ENCODE results near the gene RBM43. TPM values are rescaled to one million over a fixed set of nuclear protein-coding genes. Genes with fewer than 3 reads are reported as not detected.

RBM43 gene
- total RNA-seq, 1 donor from 2014 or later = 5.5 TPM

DNA sequence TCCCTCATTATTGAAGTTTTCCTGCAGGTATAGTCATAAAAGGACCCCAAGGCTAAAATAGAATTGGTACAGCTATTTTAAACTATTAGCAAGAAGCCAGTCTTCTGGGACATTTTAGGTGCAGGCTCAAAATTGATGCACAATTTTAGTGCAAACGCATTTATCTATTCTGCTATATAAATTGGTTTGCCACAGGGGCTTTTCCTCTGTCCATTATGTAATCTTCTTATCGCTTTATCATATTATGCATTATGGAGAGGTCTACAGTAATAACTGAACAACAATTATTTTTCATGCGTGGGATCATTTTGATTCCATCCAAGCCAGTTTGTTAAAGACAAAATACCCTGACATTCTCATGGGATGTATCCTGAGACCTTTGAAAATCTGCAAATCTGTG lies 54.6 kb downstream of the RBM43 start:
- no peak overlapping the region for H3K4me3 Mint-ChIP-seq (ENCODE audit: unreplicated experiment)
- no peaks in the 10 kb centered on the region for H3K36me3 Mint-ChIP-seq (ENCODE audit: low read depth, unreplicated experiment)
- no peak for TF ChIP-seq EZH2 (IDR thresholded peaks at IDR 0.05; ENCODE audit: insufficient read depth, low read length)
- TF ChIP-seq, protein P1, sequence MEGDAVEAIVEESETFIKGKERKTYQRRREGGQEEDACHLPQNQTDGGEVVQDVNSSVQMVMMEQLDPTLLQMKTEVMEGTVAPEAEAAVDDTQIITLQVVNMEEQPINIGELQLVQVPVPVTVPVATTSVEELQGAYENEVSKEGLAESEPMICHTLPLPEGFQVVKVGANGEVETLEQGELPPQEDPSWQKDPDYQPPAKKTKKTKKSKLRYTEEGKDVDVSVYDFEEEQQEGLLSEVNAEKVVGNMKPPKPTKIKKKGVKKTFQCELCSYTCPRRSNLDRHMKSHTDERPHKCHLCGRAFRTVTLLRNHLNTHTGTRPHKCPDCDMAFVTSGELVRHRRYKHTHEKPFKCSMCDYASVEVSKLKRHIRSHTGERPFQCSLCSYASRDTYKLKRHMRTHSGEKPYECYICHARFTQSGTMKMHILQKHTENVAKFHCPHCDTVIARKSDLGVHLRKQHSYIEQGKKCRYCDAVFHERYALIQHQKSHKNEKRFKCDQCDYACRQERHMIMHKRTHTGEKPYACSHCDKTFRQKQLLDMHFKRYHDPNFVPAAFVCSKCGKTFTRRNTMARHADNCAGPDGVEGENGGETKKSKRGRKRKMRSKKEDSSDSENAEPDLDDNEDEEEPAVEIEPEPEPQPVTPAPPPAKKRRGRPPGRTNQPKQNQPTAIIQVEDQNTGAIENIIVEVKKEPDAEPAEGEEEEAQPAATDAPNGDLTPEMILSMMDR (IDR thresholded peaks at IDR 0.05; ENCODE audit: insufficient read depth, low read depth, low read length) = no peak
- FAIRE-seq = no peak
- Histone ChIP-seq H3K9ac (ENCODE audit: low read length) (no peak overlapping the region), H3K36me3 (ENCODE audit: insufficient read depth, low read length) (no peaks in the 10 kb centered on the region), H3K4me1 (ENCODE audit: insufficient read depth, low read length) (no peaks in the 10 kb centered on the region), H3K79me2 (ENCODE audit: insufficient read depth, low read length) (no peaks in the 10 kb centered on the region), H2AFZ (ENCODE audit: low read depth, low read length) (no peak overlapping the region), H3K4me2 (ENCODE audit: low read length) (no peak overlapping the region), H3K9me3 (ENCODE audit: insufficient read depth, low read depth, low read length) (no peaks in the 10 kb centered on the region), H3K27me3 (ENCODE audit: insufficient read depth, low read length) (no peaks in the 10 kb centered on the region), H3K27ac (ENCODE audit: low read depth, low read length) (no peak overlapping the region), H3K4me3 (ENCODE audit: insufficient read depth, low read depth, low read length) (no peak overlapping the region), H4K20me1 (ENCODE audit: insufficient read depth, low read length) (no peaks in the 10 kb centered on the region)
- H3K9me3 Mint-ChIP-seq (ENCODE audit: unreplicated experiment) = no peaks in the 10 kb centered on the region
- H3K4me1 Mint-ChIP-seq (ENCODE audit: low read depth, unreplicated experiment) = no peaks in the 10 kb centered on the region
- DNase-seq (ENCODE audit: low read depth) = no peak
- H3K27ac Mint-ChIP-seq (ENCODE audit: unreplicated experiment) = no peak overlapping the region
- H3K27me3 Mint-ChIP-seq (ENCODE audit: low read depth, unreplicated experiment) = no peaks in the 10 kb centered on the region

DNA sequence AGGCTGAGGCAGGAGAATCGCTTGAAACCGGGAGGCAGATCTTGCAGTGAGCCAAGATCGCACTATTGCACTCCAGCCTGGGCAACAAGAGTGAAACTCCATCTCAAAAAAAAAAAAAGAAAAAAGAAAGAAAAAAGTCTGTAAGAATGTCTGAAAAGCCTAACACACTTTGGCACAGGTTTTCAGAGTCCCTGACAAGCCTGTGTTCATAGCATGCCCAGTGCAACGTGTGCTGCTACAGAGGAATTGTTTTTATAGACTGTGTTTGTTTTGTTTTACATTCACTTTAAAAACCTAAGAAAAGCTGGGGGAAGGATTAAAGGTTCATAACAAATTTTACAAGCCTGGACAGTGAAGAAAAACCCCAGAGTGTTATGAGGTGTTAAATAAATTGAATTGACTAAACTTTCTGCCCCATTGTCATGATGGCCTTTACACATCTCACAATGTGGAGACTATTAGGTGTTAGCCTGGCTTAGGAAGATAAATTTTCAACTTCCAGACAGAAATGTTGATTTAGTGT lies 55.2 kb downstream of the RBM43 start:
- H3K9me3 ChIP-seq (ENCODE audit: insufficient read depth, low read depth, low read length) = no peaks in the 10 kb centered on the region
- H3K27ac ChIP-seq (ENCODE audit: low read depth, low read length) = no peak overlapping the region
- FAIRE-seq (no peak), DNase-seq (ENCODE audit: low read depth) (no peak)
- no peaks in the 10 kb centered on the region for H3K27me3 ChIP-seq (ENCODE audit: insufficient read depth, low read length)
- no peak overlapping the region for H3K4me2 ChIP-seq (ENCODE audit: low read length)
- Mint-ChIP-seq H3K36me3 (ENCODE audit: low read depth, unreplicated experiment) (no peaks in the 10 kb centered on the region), H3K4me3 (ENCODE audit: unreplicated experiment) (no peak overlapping the region), H3K4me1 (ENCODE audit: low read depth, unreplicated experiment) (no peaks in the 10 kb centered on the region), H3K9me3 (ENCODE audit: unreplicated experiment) (no peaks in the 10 kb centered on the region), H3K27ac (ENCODE audit: unreplicated experiment) (no peak overlapping the region), H3K27me3 (ENCODE audit: low read depth, unreplicated experiment) (no peaks in the 10 kb centered on the region)
- no peak overlapping the region for H3K9ac ChIP-seq (ENCODE audit: low read length)
- no peaks in the 10 kb centered on the region for H4K20me1 ChIP-seq (ENCODE audit: insufficient read depth, low read length)
- H2AFZ ChIP-seq (ENCODE audit: low read depth, low read length) = no peak overlapping the region
- H3K4me1 ChIP-seq (ENCODE audit: insufficient read depth, low read length) = no peaks in the 10 kb centered on the region
- no peaks in the 10 kb centered on the region for H3K79me2 ChIP-seq (ENCODE audit: insufficient read depth, low read length)
- no peaks in the 10 kb centered on the region for H3K36me3 ChIP-seq (ENCODE audit: insufficient read depth, low read length)
- TF ChIP-seq, protein P1 (IDR thresholded peaks at IDR 0.05; ENCODE audit: insufficient read depth, low read depth, low read length) = no peak
- TF ChIP-seq EZH2 (IDR thresholded peaks at IDR 0.05; ENCODE audit: insufficient read depth, low read length) = no peak
- H3K4me3 ChIP-seq (ENCODE audit: insufficient read depth, low read depth, low read length) = no peak overlapping the region

DNA sequence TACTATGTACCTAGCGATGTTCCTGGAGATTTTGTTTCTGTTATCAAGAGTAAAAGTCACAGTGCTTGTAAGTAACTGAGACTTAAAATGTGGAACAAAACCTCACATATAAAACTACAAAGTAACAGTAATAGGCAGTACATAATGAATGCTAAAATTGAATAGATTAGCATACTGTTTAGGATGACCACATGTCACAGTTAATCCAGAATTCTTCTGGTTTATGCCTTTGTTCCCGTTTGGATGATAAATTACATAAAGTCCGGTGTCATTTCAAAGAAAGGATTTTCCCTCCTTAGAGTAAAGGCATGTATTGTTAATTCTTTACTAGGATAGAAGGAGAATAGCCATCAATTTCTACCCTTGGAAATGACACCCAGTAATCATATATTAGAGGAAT lies 56.1 kb downstream of the RBM43 start:
- Histone ChIP-seq H3K27ac (ENCODE audit: low read depth, low read length) (no peak overlapping the region), H4K20me1 (ENCODE audit: insufficient read depth, low read length) (no peaks in the 10 kb centered on the region), H3K4me3 (ENCODE audit: insufficient read depth, low read depth, low read length) (no peak overlapping the region), H3K36me3 (ENCODE audit: insufficient read depth, low read length) (no peaks in the 10 kb centered on the region), H3K4me1 (ENCODE audit: insufficient read depth, low read length) (no peaks in the 10 kb centered on the region), H3K79me2 (ENCODE audit: insufficient read depth, low read length) (no peaks in the 10 kb centered on the region), H3K4me2 (ENCODE audit: low read length) (no peak overlapping the region), H3K27me3 (ENCODE audit: insufficient read depth, low read length) (no peaks in the 10 kb centered on the region), H3K9ac (ENCODE audit: low read length) (no peak overlapping the region), H2AFZ (ENCODE audit: low read depth, low read length) (no peak overlapping the region), H3K9me3 (ENCODE audit: insufficient read depth, low read depth, low read length) (no peaks in the 10 kb centered on the region)
- FAIRE-seq (no peak), DNase-seq (ENCODE audit: low read depth) (no peak)
- H3K4me1 Mint-ChIP-seq (ENCODE audit: low read depth, unreplicated experiment) = no peaks in the 10 kb centered on the region
- no peaks in the 10 kb centered on the region for H3K27me3 Mint-ChIP-seq (ENCODE audit: low read depth, unreplicated experiment)
- H3K4me3 Mint-ChIP-seq (ENCODE audit: unreplicated experiment) = no peak overlapping the region
- no peak overlapping the region for H3K27ac Mint-ChIP-seq (ENCODE audit: unreplicated experiment)
- TF ChIP-seq EZH2 (IDR thresholded peaks at IDR 0.05; ENCODE audit: insufficient read depth, low read length) = no peak
- TF ChIP-seq, protein P1 (IDR thresholded peaks at IDR 0.05; ENCODE audit: insufficient read depth, low read depth, low read length) = no peak
- no peaks in the 10 kb centered on the region for H3K9me3 Mint-ChIP-seq (ENCODE audit: unreplicated experiment)
- no peaks in the 10 kb centered on the region for H3K36me3 Mint-ChIP-seq (ENCODE audit: low read depth, unreplicated experiment)

All from astrocyte (in vitro differentiated cells and primary cell).